Activated CD8-positive, alpha-beta memory T cell treated with anti-CD3 and anti-CD28 coated beads for 24 hours (primary cell): ENCODE measurements around the gene WDFY2.

Experiments used
- DNase-seq: peaks from one replicate; pipeline ENCODE4 v3.0.0-alpha.2; 2020

WDFY2 gene

DNA sequence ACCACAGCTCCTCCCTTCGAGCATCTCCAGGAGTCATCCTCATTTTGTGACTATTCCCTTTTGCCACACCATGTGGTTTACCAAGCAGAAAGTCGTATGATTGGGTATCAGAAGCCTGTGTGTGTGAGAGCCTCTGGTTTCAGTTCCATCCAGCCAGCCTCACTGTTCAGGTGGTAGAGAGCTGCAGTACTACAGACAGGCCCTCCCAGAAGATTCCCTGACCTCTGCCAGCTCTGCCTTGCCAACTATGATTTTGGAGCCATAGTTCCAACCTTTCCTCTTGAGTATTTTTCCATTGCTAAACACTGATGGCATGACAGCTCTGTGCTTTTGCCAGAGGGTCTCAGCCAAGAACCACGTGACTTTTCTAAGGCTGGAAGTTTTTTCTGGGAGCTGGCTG is 137.2 kb downstream of the WDFY2 start:
- no peak for DNase-seq

DNA sequence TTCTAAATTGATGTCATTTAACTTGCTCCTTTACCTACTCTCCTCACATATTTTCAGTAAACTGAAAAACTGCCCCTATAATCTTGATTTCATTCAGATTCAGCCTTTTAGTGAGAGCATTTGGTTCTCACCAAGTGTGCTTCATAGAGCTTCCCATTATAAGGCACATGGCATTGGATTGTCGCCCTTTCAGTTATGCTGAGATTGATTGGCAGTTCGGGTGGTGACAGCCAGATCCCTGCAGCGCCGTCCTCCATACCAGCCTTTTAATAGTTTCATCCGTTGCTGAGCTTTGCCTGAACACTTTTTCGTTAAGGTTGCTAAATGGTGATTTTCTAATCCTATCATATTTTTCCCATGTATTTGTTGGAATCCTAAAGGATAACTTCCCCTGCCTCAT is 139.3 kb downstream of the WDFY2 start:
- no peak for DNase-seq

DNA sequence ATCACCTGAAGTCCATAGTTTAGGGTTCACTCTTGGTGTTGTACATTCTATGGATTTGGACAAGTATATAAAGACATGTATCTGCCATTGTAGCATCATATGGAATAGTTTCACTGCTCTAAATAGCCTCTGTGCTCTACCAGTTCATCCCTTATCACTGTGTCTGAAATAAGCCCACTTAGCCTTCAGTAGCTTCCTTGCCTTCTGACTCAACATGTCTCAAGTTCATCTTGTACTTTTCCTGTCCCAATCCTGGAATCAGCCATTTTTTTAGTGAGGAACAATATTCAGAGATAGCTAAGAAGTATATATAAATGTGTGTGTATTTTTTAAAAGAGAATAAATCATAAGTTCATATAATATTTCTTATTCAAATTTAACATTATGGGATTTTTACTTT is 140.5 kb downstream of the WDFY2 start:
- DNase-seq, result no peak

DNA sequence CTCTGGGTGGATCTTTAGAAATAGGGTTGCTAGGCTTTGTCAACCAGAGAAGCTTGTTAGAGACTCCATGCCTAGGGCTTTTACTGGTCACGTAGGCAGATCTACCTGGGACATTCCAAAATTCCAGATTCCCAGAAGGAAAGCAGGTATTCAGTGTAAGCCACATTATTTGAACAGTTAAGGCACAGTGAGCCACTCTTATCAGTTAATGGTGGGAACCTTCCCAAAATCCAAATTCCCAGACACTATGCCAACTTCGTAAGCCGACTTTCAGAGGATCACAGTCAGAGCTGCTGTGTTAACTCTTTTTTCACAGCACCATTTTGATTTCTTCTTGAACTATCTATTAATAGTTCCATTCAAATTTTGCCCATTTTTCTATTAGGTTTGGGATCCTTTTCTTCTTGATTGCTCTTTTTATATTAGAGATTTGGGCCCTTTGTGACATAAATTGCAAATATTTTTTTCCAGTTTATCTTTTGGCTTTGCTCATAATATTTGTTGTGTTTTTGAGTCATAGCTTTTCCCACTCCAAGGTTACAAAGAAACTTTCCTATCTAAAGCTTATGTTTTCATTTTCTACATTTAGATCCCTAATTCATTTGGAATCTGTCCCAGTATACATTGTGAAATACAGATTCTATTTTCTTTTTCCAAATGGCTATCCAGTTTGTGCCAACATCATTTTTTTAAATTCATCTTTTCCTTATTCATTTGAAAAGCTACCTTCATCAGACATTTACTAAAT is 142.4 kb downstream of the WDFY2 start:
- DNase-seq, result no peak

DNA sequence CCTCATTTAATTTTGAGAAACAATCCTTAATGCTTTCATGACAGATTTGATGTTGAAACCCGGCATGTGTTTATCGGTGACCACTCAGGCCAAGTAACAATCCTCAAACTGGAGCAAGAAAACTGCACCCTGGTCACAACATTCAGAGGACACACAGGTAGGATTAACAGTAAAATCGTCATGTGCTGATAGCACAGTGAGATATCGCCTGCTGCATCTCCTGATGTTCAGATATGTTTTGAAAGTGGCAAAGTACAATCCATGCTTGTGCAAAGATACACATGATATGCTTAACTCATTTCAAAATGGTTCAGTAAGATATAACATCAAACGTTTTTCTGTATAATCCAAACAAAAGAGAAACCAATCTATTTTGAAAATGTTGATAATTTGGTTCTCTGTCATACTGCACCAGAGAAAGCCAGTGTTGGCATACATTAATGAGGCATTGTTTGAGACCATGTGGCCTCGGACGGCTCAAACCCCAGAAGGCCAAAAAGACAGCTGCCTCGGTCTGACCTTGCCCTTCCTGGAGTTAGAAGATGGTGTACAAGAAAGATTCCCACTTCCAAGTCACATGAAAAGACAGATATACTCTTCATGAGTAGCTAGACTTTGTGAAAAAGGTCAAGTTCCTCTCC is 143.5 kb downstream of the WDFY2 start:
- no peak for DNase-seq

DNA sequence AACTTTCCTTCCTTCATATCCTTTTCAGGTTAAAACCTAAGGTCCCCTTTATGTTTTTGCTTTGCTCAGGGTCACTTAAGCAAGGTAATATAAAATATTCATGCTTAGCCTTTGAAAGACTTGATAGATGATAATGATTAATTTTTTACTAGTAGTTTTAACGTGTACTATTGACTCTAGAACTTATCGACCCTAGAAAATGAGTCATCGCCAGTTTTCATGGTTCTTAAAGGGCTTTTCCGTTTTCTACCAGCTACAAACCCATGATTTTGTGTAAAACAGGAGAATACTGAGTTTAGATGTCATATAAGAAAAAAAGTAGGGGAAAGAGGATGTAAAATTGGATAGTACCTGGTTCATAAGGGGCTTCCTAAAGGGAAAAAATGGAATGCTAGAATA is 144.0 kb downstream of the WDFY2 start:
- DNase-seq, result no peak

DNA sequence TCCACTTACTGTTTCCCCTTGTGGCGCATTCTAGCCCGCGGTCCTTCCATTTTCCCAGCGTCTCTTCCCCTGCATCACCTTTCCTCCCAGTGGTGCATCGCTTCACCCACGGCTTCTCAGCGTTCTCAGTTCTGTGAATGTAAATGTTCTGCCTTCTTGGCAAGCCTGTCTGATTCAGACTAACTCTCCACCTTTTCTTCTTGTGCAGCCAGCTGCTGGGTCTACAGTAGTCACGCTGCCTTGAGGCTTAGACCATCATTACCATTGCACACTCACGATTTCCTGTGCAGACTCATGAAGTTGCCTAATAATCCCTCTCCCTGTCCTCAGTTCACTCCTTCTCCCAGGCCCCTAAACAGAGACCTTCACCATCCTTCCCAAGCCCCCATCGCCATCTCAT is 144.7 kb downstream of the WDFY2 start:
- no peak for DNase-seq

DNA sequence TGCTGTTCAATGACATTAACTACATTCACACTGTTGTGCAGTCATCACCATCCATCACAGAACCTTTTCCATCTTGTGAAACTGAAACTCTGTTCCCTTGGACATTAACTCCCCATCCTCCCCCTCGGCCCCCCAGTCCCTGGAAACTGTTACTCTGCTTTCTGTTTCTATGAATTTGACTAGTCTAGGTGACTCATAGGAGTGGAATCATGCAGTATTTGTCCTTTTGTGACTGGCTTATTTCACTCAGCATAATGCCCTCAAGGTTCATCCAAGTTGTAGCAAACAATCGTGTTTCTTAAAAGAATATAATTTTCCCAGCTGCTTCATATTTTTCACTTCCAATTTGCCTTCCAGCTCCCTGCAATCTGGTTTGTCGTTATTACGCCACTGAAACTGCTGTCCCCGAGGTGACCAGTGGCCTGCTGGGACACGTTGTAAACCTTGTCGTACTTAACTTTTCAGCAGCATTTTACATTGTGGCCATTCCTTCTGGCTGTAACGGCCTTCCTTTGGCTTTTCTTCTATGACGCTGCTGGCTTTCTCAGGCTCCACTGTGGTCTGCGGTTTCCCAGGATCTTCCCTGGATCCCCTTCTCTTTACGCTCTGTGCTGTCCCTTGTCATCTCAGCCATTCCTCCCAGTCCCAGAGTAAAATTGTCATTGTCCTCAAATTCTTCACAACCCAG is 145.7 kb downstream of the WDFY2 start:
- DNase-seq, result no peak

DNA sequence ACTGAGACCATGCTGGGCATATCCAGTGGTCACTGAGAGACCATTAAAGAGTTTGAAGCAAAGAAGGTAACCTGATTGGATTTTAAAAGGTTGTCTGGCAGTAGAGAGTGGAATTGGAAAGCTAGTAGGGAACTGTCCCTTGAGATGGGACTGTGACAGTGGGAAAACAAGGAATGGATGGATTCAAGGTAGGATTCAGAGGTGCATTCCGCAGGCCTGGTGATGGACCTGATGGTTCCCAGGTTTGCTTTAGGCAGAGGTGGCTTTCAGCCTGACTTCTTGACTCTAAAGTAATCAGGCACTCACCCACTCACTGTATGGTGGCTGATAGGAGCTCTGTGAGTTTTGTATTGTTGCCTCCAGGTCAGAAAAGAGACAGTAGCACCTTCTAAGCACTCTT is 146.7 kb downstream of the WDFY2 start:
- DNase-seq, result no peak

DNA sequence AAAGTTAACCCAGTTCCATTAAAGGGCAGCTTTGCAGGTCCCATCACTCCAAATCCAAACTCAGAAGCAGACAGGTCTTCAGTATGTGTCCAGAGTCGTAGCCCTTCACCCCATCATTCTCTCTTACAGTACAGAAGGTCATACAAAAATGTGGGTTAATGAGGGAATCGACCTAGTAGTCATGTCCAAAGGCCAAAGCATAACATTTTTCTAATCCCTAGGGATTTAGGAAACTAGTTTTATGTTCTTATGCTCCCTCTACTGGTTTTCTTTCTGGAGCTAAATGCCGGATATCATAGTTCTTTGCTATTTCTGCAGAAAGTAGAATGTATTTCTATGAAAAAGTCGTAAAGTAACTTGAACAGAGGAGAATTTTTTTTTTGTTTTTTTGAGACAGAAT is 147.5 kb downstream of the WDFY2 start:
- no peak for DNase-seq

DNA sequence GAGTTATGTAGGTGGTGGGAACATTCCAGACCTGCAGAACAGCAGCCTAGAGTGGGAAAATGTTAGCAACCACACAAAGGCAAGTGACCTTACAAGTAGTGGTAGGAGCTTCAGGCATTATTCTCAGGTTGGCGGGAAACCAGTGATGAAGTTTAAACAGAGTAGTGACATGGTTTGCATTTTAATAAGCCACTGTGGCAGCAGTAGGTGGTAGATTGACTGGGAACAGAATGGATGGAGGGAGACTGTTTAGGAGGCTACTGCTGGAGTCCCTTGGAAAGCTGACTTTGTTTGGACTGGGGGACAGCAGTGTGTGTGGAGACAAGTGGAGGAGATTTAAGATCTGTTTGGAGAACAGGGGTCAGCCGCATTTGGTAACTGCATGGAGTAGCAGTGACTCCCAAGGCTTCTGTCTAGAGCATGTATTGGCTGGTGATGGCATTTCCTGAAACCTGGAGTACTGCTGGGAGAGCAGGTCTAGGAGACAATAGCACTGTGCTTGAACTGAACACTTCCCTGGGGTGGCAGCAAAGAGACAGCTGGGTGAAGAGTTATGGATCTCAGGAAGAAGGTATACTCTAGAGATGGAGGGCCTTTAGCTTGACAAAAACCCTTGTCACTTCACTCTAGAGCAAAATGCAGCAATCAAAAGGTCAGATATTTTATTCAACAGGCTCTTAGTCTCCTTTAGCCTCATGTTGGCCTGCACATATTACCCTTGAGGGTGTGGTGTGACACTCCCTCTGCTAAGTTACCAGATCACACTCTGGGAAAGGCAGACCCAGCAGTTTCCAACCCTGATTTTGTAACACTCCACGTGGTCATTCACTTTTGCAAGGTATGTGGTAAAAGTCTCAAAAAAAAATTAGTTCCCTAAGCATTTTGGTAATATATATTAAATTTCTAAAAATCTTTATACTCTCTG is 149.4 kb downstream of the WDFY2 start:
- no peak for DNase-seq

DNA sequence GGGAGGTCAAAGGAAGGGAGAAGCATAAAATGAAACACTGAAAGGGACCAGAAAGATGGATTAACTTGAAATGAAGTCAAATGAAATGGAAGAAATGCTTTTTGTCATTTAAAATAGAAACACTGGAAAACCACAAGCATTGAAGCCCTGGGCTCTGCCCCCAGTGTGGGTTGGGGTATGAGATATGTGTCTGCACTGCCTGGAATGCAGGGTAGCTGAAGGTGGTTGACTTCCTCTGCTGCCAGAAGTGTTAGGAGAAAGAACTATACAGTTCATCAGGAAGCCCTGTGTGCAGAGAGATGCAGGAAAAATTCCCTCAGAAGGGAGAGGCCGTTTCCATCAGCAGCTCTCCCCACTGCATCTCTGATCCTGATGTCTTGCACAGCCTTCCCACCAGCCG is 150.5 kb downstream of the WDFY2 start:
- no peak for DNase-seq

DNA sequence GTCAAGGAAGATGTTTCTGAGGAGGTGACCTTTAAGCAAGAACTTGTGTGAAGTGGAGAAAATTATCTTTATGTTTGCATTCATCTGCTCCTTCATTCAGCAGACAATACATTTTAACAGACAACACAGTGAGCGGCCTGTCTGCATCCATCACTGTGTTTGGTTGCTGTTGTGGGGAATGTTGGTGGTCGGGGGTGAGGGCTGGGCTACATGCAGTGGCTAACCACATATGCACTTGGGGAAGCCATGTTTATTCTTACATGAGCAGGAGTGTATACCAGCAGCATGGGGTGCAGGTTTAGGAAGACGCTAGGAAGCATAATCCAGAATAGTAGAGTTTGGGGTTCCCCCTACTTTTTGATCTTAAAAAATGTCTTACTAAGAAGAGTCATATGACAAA is 153.3 kb downstream of the WDFY2 start:
- DNase-seq, result no peak

DNA sequence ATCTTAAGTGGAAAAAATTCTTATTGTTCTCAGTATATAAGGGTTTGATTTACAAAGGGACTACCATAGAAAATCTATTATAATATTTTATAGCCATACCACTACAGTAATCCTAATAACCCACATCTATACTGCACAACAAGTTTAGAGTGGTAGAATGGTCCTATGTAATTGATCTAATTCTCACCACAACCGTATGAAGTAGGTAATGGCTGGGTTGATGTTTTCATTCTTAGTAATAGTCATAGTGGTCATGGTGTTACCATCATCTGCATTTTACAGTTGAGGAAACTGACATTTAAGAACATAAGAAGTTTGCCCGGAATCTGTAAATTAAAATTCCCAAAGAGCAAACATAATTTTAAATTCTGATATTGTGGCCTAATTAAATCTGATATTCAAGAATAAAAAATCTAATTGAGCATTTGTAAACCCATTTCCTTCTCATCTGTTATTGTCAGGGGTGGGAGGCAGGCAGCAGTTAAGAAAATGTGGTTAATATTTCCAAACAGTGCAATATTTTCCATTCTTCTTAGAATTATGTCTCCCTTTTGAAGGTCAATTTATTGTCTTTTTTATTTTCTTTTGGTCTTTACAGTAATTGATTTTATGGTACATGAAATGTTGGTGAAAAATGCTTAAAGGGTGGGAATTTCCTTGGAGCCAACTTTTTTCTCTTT is 154.1 kb downstream of the WDFY2 start:
- DNase-seq, result no peak

DNA sequence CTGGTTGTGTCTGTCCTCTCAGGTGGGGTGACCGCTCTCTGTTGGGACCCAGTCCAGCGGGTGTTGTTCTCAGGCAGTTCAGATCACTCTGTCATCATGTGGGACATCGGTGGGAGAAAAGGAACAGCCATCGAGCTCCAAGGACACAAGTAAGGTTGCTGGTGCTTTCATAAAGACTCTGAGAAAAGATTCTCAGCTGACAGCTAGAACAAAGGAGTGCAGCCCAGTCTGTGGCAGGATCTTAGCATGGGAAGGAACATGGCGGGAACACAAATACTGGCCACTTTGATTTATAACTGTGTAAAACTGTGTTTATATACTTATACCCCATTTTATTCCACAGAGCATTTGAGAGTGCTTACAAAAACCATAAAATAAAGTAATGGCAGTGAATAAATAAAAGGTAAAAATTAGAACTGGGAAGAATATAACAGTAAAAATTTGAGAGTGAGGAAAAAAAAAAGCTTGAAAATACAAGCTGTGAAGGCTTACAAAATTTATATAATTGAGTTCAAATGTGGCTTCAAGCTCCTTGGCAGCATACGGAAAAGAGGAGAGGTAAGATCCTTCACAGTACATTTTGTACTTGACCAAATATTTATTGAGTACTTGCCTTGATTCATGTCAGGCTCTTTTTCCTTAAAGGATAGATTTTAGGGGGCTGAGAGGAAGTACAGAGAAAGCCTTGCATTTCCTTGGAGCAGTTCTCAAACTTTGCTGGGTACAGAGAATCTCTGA is 154.9 kb downstream of the WDFY2 start:
- no peak for DNase-seq

DNA sequence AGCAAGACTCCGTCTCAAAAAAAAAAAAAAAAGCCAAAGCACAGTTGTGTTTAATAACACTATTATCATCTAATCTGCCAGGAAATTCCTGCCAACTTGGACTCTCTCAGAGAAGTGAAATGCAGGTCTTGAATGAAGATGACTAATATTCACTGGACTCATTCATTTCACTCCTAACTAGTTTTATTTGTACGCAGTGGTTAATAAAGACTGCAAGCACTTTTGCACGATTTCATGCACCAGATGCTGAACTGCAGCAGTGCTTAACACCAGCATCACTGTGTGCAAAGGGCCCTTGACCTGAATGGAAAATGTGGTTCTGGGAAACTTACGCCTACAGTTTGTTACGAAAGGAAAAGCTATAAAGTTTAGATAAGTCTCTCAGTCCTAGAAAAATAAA is 156.4 kb downstream of the WDFY2 start:
- no peak for DNase-seq

DNA sequence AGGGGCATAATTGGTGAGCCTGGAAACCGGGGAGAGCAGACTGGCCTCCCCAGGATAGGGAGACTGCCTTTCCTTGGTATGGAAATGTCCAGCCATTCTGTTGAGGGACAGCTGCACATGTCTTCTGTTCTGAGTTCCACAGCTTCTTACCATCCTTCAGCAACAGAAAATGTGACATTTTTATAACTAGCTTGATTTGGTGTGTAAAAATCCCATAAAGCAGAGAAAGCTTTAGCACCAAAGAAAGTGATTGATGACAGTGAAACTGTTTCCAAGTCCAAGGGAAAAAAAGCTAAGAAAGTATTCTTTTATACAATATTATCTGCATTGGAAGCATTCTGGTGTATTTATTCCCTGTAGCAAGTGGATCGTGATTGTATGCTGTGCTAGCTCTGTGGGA is 157.8 kb downstream of the WDFY2 start:
- DNase-seq, result no peak

DNA sequence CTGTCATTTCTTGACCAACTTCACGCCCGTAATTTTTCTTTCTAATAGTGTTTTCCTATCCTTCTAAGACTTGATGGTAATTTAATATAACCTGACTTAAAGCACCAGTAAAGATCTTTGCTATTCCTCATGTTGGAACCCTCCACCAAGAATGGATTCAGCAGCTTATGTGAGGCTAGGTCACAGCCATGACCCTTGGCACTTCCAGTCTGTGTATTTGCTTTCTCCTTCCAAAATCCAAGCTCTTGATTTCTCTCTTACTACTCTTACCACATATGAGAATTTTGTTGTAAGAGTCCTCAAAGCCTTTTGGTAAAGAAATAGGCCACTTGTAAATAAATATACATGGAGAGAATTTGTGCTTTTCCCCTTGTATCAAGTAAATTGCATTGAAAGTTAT is 158.3 kb downstream of the WDFY2 start:
- DNase-seq, result no peak

DNA sequence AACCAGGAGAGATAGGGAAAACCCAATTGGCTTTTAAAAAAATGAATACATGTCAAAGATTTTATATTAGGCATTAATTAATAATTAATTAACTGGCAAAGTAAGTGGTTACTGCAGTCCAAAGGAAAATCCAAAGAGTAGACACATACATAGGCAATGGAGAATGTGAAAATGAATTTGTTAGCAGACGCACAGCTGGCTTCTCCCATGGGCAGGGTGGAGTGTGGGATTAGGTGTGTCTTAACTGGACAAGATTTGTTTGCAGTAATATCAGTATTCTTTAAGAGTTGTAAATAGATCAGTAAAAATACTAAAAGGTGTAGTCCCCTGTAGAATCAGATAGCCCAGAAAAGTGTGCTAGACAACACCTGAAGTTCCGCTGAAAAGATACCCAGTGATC is 161.0 kb downstream of the WDFY2 start:
- no peak for DNase-seq

DNA sequence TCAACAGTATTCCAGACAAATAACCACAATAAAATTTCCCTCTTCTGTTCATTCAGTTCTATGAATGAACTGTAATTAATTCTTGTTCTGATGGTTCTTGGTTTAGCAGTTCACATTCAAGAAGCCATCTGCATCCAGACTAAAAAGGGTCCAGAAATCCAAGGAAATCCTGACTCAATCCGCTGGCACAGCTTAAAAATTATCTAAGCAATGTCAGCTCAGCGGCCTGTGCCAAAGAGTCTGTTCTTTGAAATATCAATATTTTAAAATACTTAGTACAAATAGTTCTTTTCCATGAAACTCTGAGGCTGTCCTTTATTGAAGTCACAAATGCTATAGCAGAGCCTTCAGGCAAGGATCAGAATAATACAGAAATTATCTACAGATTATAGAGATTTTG is 162.5 kb downstream of the WDFY2 start:
- no peak for DNase-seq

DNA sequence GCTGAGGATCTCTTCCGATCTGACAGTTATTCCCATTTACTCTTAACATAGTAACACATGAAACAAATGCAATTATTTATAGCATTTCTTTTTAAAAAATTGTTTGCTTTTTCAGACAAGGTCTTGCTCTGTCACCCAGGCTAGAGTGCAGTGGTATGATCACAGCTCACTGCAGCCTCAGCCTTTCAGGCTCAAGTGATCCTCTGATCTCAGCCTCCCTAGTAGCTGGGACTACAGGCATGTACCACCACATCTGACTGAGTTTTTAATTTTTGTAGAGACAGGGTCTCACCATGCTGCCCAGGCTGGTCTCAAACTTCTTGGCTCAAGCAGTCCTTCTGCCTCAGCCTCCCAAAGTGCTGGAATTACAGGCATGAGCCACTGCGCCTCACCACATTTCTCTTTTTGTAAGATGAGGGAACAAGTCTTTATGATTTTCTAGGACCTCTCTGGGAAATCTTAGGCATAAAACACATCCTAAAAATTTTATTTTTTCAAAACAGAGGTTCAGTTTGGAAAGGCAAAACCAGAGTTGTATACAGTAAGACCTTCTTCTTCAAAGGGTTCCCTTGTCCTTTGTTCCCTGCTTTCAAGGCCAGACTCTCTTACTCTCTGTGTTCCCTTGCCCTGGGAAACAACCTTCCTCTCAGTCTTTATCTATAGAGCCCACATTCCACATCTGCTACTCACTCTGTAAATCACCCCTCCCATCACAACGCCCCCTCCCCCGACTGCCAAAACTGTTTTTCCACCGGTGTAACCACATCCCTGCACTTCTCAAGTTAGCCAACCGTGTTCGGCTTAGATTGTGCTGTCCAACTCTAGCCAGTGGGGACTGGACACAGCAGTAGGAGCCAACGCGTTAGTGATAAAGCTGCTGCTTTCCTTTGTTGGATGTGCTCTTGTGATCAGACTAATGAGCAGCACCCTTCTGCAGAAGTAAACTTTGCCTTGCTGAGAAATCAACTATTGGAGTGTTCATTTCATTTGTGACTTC is 163.5 kb downstream of the WDFY2 start:
- DNase-seq, result no peak
